GM12865 (cell line): ENCODE data around the gene TMED4.
"Not testable (repeated sequence)": the region's sequence is repeated elsewhere in the genome, so short reads cannot be mapped to it uniquely, and the experiment has no call there.

ENCODE experiments used
- DNase-seq: peaks from one replicate; pipeline ENCODE4 v3.0.0; 2010; ENCODE audit warnings: low read depth
- H3K4me3 ChIP-seq: 2 replicates; pipeline ENCODE4 v1.5.1; 2011; ENCODE audit warnings: mild to moderate bottlenecking, low read depth, low read length, control low read depth
- TF ChIP-seq, protein P1 (sequence below): IDR thresholded peaks from 2 replicates; pipeline ENCODE4 v1.5.1; 2011; ENCODE audit warnings: low read length, control low read depth, low read depth, inconsistent platforms; ENCODE audit not compliant: insufficient read depth; ENCODE audit errors: missing control alignments

TMED4 gene

GRCh38 chr7:44561962-44562621, 19.9 kb downstream of the TMED4 start:
- DNase-seq = no peak
- no peak overlapping the region for H3K4me3 ChIP-seq
- TF ChIP-seq, protein P1, sequence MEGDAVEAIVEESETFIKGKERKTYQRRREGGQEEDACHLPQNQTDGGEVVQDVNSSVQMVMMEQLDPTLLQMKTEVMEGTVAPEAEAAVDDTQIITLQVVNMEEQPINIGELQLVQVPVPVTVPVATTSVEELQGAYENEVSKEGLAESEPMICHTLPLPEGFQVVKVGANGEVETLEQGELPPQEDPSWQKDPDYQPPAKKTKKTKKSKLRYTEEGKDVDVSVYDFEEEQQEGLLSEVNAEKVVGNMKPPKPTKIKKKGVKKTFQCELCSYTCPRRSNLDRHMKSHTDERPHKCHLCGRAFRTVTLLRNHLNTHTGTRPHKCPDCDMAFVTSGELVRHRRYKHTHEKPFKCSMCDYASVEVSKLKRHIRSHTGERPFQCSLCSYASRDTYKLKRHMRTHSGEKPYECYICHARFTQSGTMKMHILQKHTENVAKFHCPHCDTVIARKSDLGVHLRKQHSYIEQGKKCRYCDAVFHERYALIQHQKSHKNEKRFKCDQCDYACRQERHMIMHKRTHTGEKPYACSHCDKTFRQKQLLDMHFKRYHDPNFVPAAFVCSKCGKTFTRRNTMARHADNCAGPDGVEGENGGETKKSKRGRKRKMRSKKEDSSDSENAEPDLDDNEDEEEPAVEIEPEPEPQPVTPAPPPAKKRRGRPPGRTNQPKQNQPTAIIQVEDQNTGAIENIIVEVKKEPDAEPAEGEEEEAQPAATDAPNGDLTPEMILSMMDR = no peak

DNA sequence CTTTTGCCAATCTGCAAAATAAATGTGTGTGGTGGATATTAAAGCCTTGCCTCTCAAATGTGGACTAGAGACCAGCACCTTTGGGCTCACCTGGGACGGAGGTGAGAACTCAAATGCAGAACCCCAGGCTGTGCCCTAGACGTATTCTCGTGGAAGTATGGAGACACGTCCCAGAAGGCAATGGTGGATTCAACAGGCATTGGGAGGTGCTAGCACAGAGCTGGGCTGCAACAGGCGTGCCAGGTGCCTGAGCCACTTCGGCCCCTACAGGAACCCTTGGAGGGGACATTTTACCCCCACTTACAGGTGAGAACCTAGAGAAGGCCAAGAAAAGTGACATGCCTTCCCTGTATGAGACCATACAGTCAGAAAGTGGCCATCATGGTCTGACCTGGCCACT, 20.6 kb downstream of the TMED4 start:
- H3K4me3 ChIP-seq = no peak overlapping the region
- TF ChIP-seq, protein P1 = no peak
- no peak for DNase-seq

DNA sequence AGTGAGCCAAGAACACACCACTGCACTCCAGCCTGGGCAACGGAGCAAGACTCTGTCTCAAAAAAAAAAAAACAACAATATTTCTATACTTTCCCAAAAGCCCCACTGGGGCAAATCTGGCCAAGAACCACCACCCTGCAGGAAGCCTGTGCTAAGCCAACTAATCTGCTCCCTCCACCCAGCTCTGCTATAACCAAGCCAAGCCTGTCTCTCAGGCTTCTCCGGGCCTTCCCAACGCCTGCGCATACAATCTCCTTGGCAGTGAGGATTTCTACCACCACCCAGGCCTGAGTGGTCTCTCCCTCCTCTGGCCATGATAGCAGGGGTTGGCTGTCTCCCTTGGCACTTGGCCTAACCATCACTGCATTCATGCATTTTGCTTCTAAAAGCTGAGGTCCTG, 22.5 kb downstream of the TMED4 start:
- TF ChIP-seq, protein P1 = no peak
- no peak for DNase-seq
- H3K4me3 ChIP-seq = no peak overlapping the region

- TF ChIP-seq, protein P1 = no peak
- no peak for DNase-seq
- no peak overlapping the region for H3K4me3 ChIP-seq
These were observed 24.5 kb downstream of the TMED4 start for GRCh38 chr7:44557485-44557884.

DNA sequence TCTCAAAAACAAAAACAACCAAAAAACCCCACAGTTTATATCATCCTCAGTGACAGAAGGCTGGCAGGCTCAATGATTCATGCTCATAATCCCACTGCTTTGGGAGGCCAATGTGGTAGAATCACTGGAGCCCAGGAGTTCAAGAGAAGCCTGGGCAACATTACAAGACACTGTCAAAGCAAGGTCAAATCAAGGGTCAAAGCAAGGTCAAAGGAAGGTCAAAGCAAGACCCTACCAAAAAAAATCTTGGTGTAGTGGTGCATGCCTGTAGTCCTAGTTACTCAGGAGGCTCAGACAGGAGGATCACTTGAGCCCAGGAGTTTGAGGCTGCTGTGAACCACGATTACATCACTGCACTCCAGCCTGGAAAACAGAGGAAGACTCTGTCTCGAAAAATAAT, 26.7 kb downstream of the TMED4 start:
- DNase-seq = no peak
- no peak overlapping the region for H3K4me3 ChIP-seq
- TF ChIP-seq, protein P1 = no peak

DNA sequence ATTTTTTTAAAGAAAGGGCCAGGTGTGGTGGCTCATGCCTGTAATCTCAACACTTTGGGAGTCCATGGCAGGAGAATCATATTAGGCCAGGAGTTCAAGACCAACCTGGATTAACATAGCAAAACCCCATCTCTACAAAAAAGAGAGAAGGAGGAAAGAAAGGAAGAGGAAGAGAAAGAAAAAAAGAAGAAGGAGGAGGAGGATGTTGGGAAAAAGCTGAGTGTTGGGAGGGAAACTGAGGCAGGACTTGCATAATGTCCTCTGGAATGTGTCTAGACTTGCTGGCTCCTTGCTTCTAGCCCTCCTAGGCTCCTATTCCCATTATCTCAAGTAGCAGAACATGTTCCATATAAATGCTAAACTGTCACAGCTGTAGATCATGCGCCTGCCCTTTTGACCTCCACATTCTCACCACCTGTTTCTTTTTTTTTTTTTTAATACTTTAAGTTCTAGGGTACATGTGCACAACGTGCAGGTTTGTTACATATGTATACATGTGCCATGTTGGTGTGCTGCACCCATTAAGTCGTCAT, 29.5 kb downstream of the TMED4 start:
- not testable (repeated sequence) for H3K4me3 ChIP-seq, DNase-seq

DNA sequence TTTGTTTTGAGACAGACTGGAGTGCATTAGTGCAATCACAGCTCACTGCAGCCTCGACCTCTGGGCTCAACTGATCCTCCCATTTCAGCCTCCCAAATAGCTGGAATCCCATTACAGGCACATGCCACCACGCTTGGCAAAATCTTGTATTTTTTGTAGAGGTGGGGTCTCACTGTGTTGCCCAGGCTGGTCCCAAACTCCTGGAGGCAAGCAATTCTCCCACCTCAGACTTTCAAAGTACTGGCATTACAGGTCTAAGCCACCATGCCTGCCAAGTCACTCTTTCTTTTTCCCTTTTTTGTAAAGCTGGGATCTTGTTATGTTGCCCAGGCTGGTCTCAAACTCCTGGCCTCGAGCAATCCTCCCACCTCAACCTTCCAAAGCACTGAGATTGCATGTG, 32.6 kb downstream of the TMED4 start:
- no peak overlapping the region for H3K4me3 ChIP-seq
- no peak for DNase-seq
- TF ChIP-seq, protein P1 = no peak

DNA sequence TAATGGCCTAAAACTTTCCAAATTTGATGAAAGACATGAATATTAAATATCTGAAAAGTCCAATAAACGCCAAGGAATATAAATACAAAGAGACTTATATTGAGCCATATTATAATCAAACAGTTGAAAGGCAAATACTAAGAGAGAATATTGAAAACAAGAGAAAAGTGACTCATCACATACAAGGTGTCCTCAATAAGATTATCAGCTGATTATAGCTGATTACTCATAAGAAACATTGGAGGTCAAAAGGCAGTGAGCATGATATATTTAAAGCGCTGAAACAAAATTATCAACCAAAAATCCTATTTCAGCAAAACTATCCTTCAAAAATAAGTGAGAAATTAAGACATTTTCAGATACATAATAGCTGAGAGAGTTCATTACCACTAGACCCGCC, 33.1 kb downstream of the TMED4 start:
- DNase-seq = no peak
- TF ChIP-seq, protein P1 = no peak

More for the DNA sequence above, 33.1 kb downstream of the TMED4 start:
- no peak overlapping the region for H3K4me3 ChIP-seq
